Panc1 (cell line): Measurements from ENCODE around the gene NT5E. TPM values are rescaled to one million over a fixed set of nuclear protein-coding genes. Genes with fewer than 3 reads are reported as not detected.

Source experiments
- ATAC-seq: fragments of 200-7000 bp; cut with Tn5 transposase; 2 replicates; pipeline ENCODE4 v1.9.1; 2020; ENCODE audit warnings: mild to moderate bottlenecking, moderate library complexity
- BruUV-seq: library from RNA; stranded (reverse); fragments of 400-500 nt; replicated peaks from 2 replicates; lab custom pipeline; 2021; lab: Mats Ljungman, UMichigan
- CTCF ChIA-PET: fragments of 300-600 bp; sonication (Branson Sonifier 250); formaldehyde crosslinking; loops from one replicate; lab custom pipeline; 2022; ENCODE audit warnings: antibody characterized with exemption; lab: Charles Lee
- POLR2A ChIA-PET: fragments of 300-600 bp; sonication (Branson Sonifier 250); formaldehyde crosslinking; loops from one replicate; lab custom pipeline; 2022; ENCODE audit warnings: antibody characterized with exemption; lab: Charles Lee
- DNase-seq: peaks from one replicate; pipeline ENCODE4 v3.0.0-alpha.2; 2010; ENCODE audit warnings: low read depth, low spot score
- H3K27ac ChIP-seq: 2 replicates; pipeline ENCODE4 v1.5.1; 2011; ENCODE audit warnings: mild to moderate bottlenecking, low read length, inconsistent platforms
- H3K27me3 ChIP-seq: fragments of 200-500 bp; sonication (Bioruptor generic); 2 replicates; pipeline ENCODE4 v1.6.0; 2014; ENCODE audit warnings: low read length, inconsistent platforms; ENCODE audit not compliant: control insufficient read depth, insufficient read depth
- H3K36me3 ChIP-seq: fragments of 200-500 bp; sonication (Bioruptor generic); 2 replicates; pipeline ENCODE4 v1.5.1; 2014; ENCODE audit warnings: inconsistent platforms, mild to moderate bottlenecking, low read length, moderate library complexity; ENCODE audit not compliant: control insufficient read depth, insufficient read depth
- H3K4me1 ChIP-seq: 2 replicates; pipeline ENCODE4 v1.5.1; 2011; ENCODE audit warnings: inconsistent platforms, mild to moderate bottlenecking, low read length, moderate library complexity; ENCODE audit not compliant: control insufficient read depth, insufficient read depth
- H3K4me3 ChIP-seq, 2 experiments: 2 replicates each; pipeline ENCODE4 v1.5.1; 2011 to 2012; ENCODE audit warnings: low read depth in 2 of 2, low read length in 2 of 2, mild to moderate bottlenecking in 2 of 2, inconsistent platforms in 1 of 2, moderate library complexity in 1 of 2
- H3K9me3 ChIP-seq: fragments of 200-500 bp; sonication (Bioruptor generic); 2 replicates; pipeline ENCODE4 v1.5.1; 2014; ENCODE audit warnings: low read depth, mild to moderate bottlenecking, inconsistent platforms, low read length, moderate library complexity; ENCODE audit not compliant: control insufficient read depth, insufficient read depth
- CTCF ChIP-seq: fragments of 450-650 bp; IDR thresholded peaks from 2 replicates; pipeline ENCODE4 v1.5.1; 2017; ENCODE audit warnings: mild to moderate bottlenecking
- POLR2AphosphoS5 ChIP-seq: IDR thresholded peaks from 2 replicates; pipeline ENCODE4 v1.6.1; 2012; ENCODE audit warnings: mild to moderate bottlenecking, low read depth, low read length, moderate library complexity
- REST ChIP-seq, 2 experiments: IDR thresholded peaks; 2 replicates each; pipeline ENCODE4 v1.6.1; 2011 to 2012; ENCODE audit warnings: low read depth in 2 of 2, control low read depth in 1 of 2, low read length in 1 of 2, mild to moderate bottlenecking in 1 of 2, moderate library complexity in 1 of 2; ENCODE audit not compliant: insufficient read depth in 1 of 2
- SIN3A ChIP-seq: IDR thresholded peaks from 2 replicates; pipeline ENCODE4 v1.6.1; 2012; ENCODE audit warnings: low read depth, mild to moderate bottlenecking, low read length, moderate library complexity, borderline replicate concordance; ENCODE audit not compliant: insufficient read depth
- TCF7L2 ChIP-seq: IDR thresholded peaks from 2 replicates; pipeline ENCODE4 v1.6.1; 2011; ENCODE audit warnings: mild to moderate bottlenecking, low read depth, low read length, inconsistent platforms
- in situ Hi-C: cut with HindIII; loops from 2 replicates; pipeline ENCODE4 v1.10.0; 2016; ENCODE audit warnings: low sequenced_read_pairs, low pct_unique_long_range_greater_than_20kb
- intact Hi-C: fragments of 100-400 bp; cut with micrococcal nuclease; formaldehyde crosslinking; loops from one replicate; pipeline ENCODE4 v1.10.0; 2022; ENCODE audit not compliant: unreplicated experiment
- total RNA-seq: library from RNA; stranded (reverse); gene quantifications from one replicate; pipeline ENCODE4 v1.2.1, GENCODE V29; 2021; ENCODE audit not compliant: unreplicated experiment

The NT5E gene
- total RNA-seq, 1 experiment from 2014 or later, result 58.4 TPM

DNA sequence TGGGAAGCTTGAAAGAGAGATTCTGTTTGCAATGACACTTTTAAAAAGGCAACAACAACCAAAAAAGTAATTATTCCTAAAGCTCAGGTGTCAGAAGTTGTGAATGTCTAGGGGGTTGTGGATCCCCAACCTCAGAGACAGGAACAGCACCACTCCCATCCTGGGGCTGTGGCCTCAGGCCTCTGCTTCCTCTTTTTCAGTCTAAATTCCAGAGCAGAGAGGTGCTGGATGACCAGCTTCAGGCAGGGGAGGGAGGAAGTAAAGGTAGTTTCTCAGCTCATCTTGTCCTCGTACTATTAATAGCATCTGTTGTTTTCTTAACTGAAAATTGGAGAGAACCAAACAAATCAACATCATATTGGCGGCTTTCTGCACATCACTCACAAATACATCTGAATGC, 8.3 kb downstream of the NT5E start:
- Histone ChIP-seq H3K27ac (peak overlapping the region; percentile 79), H3K4me3 (no peak overlapping the region), H3K4me1 (peaks cover 75% of the 10 kb centered on the region), H3K36me3 (no peaks in the 10 kb centered on the region), H3K9me3 (no peaks in the 10 kb centered on the region), H3K27me3 (no peaks in the 10 kb centered on the region)
- ATAC-seq (no peak), DNase-seq (no peak)
- TF ChIP-seq SIN3A (no peak), POLR2AphosphoS5 (no peak), TCF7L2 (no peak), REST (IDR thresholded peaks at IDR 0.05; ENCODE audit: insufficient read depth in 1 of 2, low read depth in 2 of 2, low read length in 1 of 2) (no peak), CTCF (no peak)
- in situ Hi-C loops, result no loop called here
- no TSS peak for BruUV-seq
- POLR2A ChIA-PET, result interaction anchor here (0.6 kb wide), 1 partner anchor 14 kb away, joined by 4 read pairs; no protein-coding TSS in a partner anchor
- CTCF ChIA-PET, result no interaction called here
- intact Hi-C loops, result no loop called here

DNA sequence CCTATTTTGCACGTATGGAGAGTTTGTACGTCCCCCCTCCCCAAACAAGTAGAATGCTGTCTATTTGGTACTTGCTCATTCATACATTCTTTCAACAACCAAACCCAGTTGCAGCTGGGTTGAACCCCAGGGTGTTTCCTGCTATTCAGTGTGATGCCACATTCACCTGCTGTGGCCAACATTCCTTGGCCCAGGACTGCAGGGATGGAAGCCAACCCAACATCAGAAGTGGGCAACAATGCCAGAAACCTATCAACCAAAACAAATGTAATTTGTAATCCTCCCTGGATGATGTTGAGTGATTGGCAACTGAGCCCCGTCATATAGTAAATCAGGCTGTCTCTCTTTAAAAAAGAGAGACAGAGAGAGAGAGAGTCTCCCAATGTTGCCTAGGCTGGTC, 8.9 kb downstream of the NT5E start:
- POLR2A ChIA-PET, result no interaction called here
- Histone ChIP-seq H3K9me3 (no peaks in the 10 kb centered on the region), H3K36me3 (no peaks in the 10 kb centered on the region), H3K4me3 (no peak overlapping the region), H3K27me3 (no peaks in the 10 kb centered on the region), H3K27ac (peak overlapping the region; percentile 79), H3K4me1 (peaks cover 76% of the 10 kb centered on the region)
- BruUV-seq, result no TSS peak
- in situ Hi-C loops (no loop called here), intact Hi-C loops (no loop called here)
- no peak for DNase-seq
- CTCF ChIA-PET, result interaction anchor here (1.5 kb wide), 1 partner anchor 24 kb away, joined by 4 read pairs; no protein-coding TSS in a partner anchor
- ATAC-seq, result no peak
- TF ChIP-seq POLR2AphosphoS5 (no peak), SIN3A (no peak), TCF7L2 (no peak), CTCF (no peak), REST (IDR thresholded peaks at IDR 0.05; ENCODE audit: insufficient read depth in 1 of 2, low read depth in 2 of 2, low read length in 1 of 2) (no peak)
